Stimulated activated naive CD8-positive, alpha-beta T cell treated with anti-CD3 and anti-CD28 coated beads, Interleukin-15, amount 100 ng/mL, for 72 hours (primary cell): ENCODE measurements around the gene GRHL1.
A peak's percentile ranks its signal among the peaks of the same experiment; 100 is the strongest.

ENCODE experiments used
- ATAC-seq: fragments of 150-1000 bp; cut with Tn5 transposase; 2 replicates; pipeline ENCODE4 v1.10.0; 2021; ENCODE audit warnings: mild to moderate bottlenecking, moderate library complexity
- DNase-seq, 2 donors: peaks; one replicate each; pipeline ENCODE4 v3.0.0; 2021 to 2022
- H3K27ac Mint-ChIP-seq, 2 donors: one replicate each; pipeline ENCODE4 v1.8.0; 2022; ENCODE audit warnings: mild to moderate bottlenecking in 2 of 2, mixed read lengths in 2 of 2, moderate library complexity in 2 of 2
- H3K27me3 Mint-ChIP-seq: one replicate; pipeline ENCODE4 v1.8.0; 2022; ENCODE audit warnings: mixed read lengths
- H3K4me1 Mint-ChIP-seq: one replicate; pipeline ENCODE4 v1.8.0; 2022; ENCODE audit warnings: mild to moderate bottlenecking, mixed read lengths
- H3K4me3 Mint-ChIP-seq, 2 donors: one replicate each; pipeline ENCODE4 v1.8.0; 2022; ENCODE audit warnings: mild to moderate bottlenecking in 2 of 2, mixed read lengths in 2 of 2, moderate library complexity in 1 of 2
- H3K9me3 Mint-ChIP-seq, 2 donors: one replicate each; pipeline ENCODE4 v1.8.0; 2022; ENCODE audit warnings: mixed read lengths in 2 of 2

The GRHL1 gene

DNA sequence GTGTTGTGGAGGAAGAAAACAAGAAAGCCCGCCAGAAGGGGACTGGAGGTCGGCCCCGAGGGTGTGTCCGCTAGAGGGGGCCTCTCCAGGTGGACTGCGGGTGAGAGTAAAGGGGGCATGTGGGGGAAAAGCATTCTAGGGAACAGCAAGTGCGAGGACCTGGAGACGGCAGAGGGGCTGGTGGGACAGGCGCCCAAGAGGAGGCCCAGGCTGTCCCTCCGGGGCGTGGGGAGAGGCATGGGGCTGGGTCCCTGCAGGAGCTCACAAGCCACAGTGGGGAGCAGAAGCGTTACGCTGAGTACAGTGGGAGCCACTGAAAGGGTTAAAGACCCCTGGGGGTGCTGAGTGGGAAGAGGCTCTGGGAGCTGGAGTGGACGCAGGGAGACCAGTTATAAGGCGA, 90.2 kb downstream of the GRHL1 start:
- no peak for ATAC-seq
- no peak for DNase-seq
- Mint-ChIP-seq H3K9me3 (no peaks in the 10 kb centered on the region), H3K27me3 (peaks cover 17% of the 10 kb centered on the region), H3K4me3 (peak overlapping the region in 1 of 2 donors; percentile 30), H3K27ac (no peak overlapping the region), H3K4me1 (peaks cover 27% of the 10 kb centered on the region)

DNA sequence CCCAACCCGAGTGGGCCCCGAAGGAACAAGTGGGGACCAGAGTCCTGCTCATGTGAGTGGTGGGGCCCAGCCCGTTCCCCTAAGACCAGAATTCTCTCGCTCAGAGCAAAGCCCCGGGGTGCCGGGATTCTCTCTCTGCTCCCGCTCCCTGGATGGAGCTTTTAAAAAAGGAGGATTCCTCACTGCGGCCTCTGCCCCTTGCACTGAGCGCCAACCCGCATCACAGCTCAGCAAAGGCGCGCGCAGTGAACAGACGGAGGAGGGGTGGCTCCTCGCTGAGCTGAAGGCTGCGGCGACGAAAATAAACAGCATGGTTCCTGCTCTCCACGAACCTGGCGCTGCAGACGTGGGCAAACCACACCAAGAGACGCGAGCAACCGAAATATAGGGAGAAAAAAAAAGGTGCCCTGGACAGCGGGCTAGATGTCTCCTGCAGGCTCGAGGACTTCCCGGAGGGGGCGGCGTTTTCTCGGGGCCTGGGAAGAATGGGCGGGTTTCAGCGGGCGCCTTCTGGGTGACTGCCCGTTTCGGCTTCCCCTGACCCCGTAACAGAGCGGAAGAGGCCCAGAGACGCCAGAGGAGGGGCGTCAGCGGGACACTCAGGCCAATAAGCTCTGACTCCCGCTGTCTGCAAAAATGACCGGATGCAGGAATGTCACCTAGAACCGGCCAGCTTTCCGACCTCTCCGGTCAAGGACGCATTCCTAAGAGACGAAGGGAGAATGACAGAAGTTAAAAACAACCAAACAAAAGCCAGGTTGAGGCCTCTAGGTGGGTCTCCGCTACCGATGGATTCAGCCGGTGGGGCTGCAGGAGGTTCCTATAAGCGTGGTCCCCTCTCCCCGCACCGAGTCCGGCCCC, 91.0 kb downstream of the GRHL1 start:
- H3K4me1 Mint-ChIP-seq, result peaks cover 27% of the 10 kb centered on the region
- peak overlapping the region in 1 of 2 donors; percentile 88 for H3K27ac Mint-ChIP-seq
- no peaks in the 10 kb centered on the region for H3K9me3 Mint-ChIP-seq
- peak overlapping the region; percentile 82 to 85 for H3K4me3 Mint-ChIP-seq
- DNase-seq (no peak), ATAC-seq (no peak)
- H3K27me3 Mint-ChIP-seq, result peaks cover 17% of the 10 kb centered on the region

GRCh38 chr2:10043256-10043905, 91.9 kb downstream of the GRHL1 start, which contains the start of gene KLF11:
TSS of gene KLF11 (plus strand) at chr2:10043550. CDS start at chr2:10043717, 167 bp downstream.
- ATAC-seq (peak; percentile 76), DNase-seq (peak; percentile 60 to 74)
- Mint-ChIP-seq H3K27ac (peak within 1 kb of the TSS; percentile 80 to 88), H3K27me3 (peaks cover 17% of the 10 kb centered on the region), H3K9me3 (no peaks in the 10 kb centered on the region), H3K4me3 (peak within 1 kb of the TSS; percentile 82 to 85), H3K4me1 (peaks cover 27% of the 10 kb centered on the region)

GRCh38 chr2:10043906-10044601, 92.6 kb downstream of the GRHL1 start:
- peak overlapping the region; percentile 71 to 81 for H3K4me3 Mint-ChIP-seq
- peaks cover 27% of the 10 kb centered on the region for H3K4me1 Mint-ChIP-seq
- no peaks in the 10 kb centered on the region for H3K9me3 Mint-ChIP-seq
- DNase-seq (peak; percentile 85 to 92), ATAC-seq (peak; percentile 80)
- H3K27ac Mint-ChIP-seq, result peak overlapping the region in 1 of 2 donors; percentile 80
- H3K27me3 Mint-ChIP-seq, result peaks cover 17% of the 10 kb centered on the region

DNA sequence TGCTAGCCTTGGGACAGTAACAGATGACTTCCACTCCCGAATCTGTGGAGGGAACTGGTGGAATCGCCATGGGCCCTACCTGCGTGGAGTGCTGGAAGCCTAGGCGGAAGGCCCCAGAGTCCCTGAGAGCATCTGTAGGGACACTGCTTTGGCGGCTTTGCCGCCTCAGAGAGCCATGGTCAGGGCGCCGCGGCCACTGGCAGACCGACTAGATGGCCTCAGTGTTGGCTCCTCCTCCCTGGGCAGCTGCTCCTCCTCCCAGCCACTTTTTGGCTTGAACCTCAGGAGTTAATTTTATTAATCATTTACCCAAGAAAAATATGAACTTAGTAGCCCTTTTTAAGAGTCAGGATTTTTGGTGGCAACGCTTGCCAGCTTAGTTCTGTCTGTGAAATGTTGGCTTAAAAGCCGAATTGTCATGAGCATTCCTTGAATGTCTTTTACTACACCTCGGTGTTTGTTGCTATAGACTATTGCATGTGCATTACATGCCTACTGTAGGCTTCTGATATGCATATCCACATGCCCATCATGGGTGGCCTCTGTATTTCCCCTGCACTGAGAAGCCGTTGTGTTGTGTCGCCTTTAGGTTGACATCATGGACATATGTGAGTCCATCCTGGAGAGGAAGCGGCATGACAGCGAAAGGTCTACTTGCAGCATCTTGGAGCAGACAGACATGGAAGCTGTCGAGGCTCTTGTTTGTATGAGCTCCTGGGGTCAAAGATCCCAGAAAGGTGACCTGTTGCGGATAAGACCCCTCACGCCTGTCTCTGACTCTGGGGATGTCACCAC, 94.3 kb downstream of the GRHL1 start:
- Mint-ChIP-seq H3K27me3 (peaks cover 17% of the 10 kb centered on the region), H3K9me3 (no peaks in the 10 kb centered on the region), H3K27ac (no peak overlapping the region), H3K4me3 (no peak overlapping the region), H3K4me1 (peaks cover 27% of the 10 kb centered on the region)
- ATAC-seq, result no peak
- DNase-seq, result no peak

- DNase-seq, result no peak
- Mint-ChIP-seq H3K4me3 (no peak overlapping the region), H3K9me3 (no peaks in the 10 kb centered on the region), H3K27ac (no peak overlapping the region), H3K4me1 (peaks cover 27% of the 10 kb centered on the region), H3K27me3 (peaks cover 10% of the 10 kb centered on the region)
- no peak for ATAC-seq
These were observed 95.4 kb downstream of the GRHL1 start for GRCh38 chr2:10046931-10047330.

DNA sequence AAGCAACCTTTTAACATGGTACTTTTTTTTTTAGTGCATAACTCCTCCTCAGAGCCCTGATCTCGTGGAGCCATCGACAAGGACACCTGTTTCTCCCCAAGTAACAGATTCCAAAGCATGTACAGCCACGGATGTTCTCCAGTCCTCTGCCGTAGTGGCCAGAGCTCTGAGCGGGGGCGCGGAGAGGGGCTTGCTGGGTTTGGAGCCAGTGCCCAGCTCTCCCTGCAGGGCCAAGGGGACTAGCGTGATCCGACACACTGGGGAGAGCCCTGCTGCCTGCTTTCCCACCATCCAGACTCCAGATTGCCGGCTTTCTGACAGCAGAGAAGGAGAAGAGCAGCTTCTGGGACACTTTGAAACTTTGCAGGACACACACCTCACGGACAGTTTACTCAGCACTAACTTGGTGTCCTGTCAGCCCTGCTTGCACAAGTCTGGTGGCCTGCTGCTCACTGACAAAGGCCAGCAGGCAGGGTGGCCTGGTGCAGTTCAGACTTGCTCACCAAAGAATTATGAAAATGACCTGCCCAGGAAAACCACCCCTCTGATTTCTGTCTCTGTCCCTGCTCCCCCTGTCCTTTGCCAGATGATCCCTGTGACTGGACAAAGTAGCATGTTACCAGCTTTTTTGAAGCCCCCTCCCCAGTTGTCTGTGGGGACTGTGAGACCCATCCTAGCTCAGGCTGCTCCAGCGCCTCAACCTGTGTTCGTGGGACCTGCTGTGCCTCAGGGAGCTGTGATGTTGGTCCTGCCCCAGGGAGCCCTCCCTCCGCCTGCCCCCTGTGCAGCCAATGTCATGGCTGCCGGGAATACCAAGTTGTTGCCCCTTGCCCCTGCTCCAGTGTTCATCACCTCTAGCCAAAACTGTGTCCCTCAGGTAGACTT, 96.4 kb downstream of the GRHL1 start:
- ATAC-seq (no peak), DNase-seq (no peak)
- peaks cover under 1% of the 10 kb centered on the region for H3K27me3 Mint-ChIP-seq
- peaks cover 20% of the 10 kb centered on the region for H3K4me1 Mint-ChIP-seq
- H3K4me3 Mint-ChIP-seq, result no peak overlapping the region
- no peak overlapping the region for H3K27ac Mint-ChIP-seq
- no peaks in the 10 kb centered on the region for H3K9me3 Mint-ChIP-seq

- Mint-ChIP-seq H3K27me3 (no peaks in the 10 kb centered on the region), H3K4me3 (no peak overlapping the region), H3K27ac (no peak overlapping the region), H3K4me1 (peaks cover 19% of the 10 kb centered on the region), H3K9me3 (no peaks in the 10 kb centered on the region)
- DNase-seq (no peak), ATAC-seq (no peak)
These were observed 97.1 kb downstream of the GRHL1 start for GRCh38 chr2:10048501-10049171.
